GM18505 (cell line): ENCODE results near the gene GGT7.

Experiments
- ATAC-seq: cut with Tn5 transposase; IDR thresholded peaks from one replicate; pipeline ENCODE4 v1.9.1; 2021; ENCODE audit not compliant: unreplicated experiment
- POLR2A ChIP-seq: IDR thresholded peaks from 4 replicates; pipeline ENCODE4 v1.6.1; 2011; ENCODE audit warnings: borderline replicate concordance; ENCODE audit not compliant: insufficient read depth, insufficient read length; ENCODE audit errors: extremely low read depth

Gene GGT7

GRCh38 chr20:34843421-34843820 lies 29.2 kb downstream of the GGT7 start:
- TF ChIP-seq POLR2A, result no peak

GRCh38 chr20:34842143-34842542 lies 30.5 kb downstream of the GGT7 start:
- no peak for ATAC-seq
- no peak for TF ChIP-seq POLR2A

More at GRCh38 chr20:34843421-34843820, 29.2 kb downstream of the GGT7 start:
- ATAC-seq, result no peak

GRCh38 chr20:34834459-34834893 lies 38.2 kb downstream of the GGT7 start:
- no peak for TF ChIP-seq POLR2A
- ATAC-seq, result no peak

DNA sequence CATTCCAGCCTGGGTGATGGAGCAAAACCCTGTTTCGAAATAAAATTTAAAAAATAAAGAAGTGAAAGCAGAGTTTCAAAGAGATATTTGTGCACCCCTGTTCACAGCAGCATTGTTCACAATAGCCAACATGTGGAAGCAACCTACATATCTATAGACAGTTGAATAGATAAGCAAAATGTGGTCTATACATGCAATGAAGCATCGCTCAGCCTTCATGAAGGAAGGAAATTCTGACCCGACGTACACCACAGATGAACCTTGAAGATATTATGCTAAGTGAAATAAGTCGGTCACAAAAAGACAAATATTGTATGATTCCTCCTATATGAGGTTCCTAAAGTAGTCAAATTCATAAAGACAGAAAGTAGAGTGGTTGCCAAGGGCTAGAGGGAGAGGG lies 40.7 kb downstream of the GGT7 start:
- no peak for ATAC-seq

GRCh38 chr20:34829191-34829590 lies 43.5 kb downstream of the GGT7 start:
- TF ChIP-seq POLR2A, result no peak
- no peak for ATAC-seq

More for the DNA sequence above, 40.7 kb downstream of the GGT7 start:
- TF ChIP-seq POLR2A, result no peak

DNA sequence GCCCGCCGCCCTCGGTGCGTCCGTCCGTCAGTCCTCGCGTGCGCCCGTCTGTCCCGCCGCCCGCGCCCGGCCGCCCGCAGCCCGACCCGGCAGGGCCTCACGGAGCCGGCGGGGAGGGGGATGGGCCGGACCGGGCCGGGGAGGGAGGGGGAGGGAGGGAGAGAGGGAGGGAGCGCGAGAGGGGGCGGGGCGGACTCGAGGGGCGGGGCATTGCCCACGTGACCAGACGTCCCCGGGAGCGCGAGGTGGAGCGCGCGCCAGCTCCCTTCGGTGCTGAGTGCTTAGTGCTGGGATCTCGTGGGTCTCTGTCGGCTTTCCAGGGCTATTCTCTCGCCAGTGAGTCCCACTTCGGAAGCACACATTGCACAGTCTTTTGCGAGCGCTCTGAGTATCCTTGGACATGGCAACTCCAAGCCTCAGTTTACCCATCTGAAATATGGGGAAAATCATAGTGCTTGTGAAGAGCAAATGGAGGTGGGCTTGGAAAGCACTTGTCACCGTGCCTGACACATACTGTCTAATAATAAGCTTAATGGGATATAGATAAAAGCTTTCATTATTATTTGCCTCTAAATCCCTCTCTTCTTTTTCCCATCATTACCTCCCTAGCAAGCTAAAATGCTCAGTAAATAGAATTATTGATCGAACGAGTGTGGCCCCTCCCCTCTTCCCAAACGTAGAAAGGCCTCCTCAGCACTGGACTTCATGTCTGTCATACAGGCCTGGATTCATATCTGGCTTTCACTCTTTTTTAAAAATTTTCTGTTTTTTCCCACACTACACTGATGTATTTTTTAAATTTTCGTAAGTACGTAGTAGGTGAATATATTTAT lies 46.9 kb downstream of the GGT7 start, which contains the start of gene NCOA6:
Gene NCOA6 (minus strand): TSS at position 122 of the 833 bp plus-strand sequence. CDS start 43,296 bp downstream, outside the sequence.
- peak; percentile 35 for TF ChIP-seq POLR2A
- ATAC-seq, result peak; percentile 60

GRCh38 chr20:34824806-34825529 lies 47.7 kb downstream of the GGT7 start:
- no peak for TF ChIP-seq POLR2A
- ATAC-seq, result peak; percentile 78

DNA sequence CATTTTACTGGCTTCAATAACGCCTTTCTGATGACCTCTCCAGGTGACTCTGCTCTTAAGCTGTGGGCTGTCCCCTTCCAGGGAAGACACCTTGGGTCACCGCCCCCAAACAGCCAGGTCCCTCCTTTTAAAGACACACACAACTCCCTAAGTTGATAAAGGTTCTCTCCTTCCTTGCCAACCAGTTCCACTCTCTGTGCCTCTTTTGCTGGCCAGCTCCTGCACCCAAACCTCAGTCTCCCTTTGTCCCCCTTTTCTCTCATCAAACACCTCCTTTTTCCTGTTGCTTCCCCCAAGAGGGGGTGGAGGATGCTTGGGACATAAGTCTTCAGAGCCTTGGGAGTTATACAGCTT lies 48.2 kb downstream of the GGT7 start:
- ATAC-seq, result no peak
- peak; percentile 19 for TF ChIP-seq POLR2A

DNA sequence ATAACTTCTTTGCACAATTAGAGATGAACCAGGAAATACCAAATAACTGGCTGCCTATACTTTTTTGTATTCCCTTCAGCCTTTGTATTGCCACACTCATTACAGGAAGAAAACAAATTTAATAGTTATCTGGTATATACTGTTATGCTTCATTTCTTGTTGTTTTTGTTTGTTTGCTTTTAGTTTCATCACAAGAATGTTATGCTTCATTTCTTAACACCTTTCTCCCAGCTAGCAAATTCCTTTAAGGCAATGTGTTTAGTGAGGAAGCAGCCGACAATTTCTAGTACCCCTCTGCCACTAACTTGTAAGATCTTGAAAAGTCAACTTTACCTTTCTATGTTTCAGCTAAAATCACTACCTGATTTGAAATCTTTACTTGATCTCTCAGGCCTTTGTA lies 48.6 kb downstream of the GGT7 start:
- TF ChIP-seq POLR2A, result no peak

DNA sequence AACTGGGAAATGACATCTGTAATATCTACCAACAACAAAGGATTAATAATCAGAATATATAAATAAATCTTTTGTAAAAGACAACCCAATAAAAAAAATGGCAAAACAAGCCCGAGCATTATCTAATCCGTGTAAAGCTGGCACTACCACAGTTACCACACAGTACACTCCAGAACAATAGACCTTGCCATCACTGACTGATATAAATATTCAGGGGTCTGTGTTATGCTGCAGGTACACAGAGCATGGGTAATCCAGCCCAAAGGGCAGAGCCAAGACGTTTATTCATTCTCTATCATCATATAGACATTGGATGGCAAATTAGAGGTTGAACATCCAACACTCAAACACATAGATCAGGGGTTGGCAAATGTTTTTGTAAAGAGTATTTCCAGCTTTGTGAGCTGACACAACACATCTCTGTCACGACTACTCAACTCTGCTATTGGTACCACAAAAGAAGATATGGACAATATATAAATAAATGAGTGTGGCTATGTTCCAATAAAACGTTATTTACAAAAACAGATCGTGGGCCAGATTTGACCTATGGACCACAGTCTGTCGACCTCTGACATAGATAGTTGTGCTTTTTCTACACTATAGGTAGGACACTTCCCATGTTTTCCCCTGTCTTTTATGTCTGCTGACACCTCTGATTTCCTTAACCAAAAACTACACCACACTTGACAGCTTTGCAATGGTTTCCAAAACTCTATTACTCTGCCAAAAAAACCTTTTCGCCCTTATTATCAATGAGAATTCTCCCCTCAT lies 51.7 kb downstream of the GGT7 start:
- no peak for TF ChIP-seq POLR2A
- no peak for ATAC-seq

More for the DNA sequence above, 48.6 kb downstream of the GGT7 start:
- no peak for ATAC-seq

DNA sequence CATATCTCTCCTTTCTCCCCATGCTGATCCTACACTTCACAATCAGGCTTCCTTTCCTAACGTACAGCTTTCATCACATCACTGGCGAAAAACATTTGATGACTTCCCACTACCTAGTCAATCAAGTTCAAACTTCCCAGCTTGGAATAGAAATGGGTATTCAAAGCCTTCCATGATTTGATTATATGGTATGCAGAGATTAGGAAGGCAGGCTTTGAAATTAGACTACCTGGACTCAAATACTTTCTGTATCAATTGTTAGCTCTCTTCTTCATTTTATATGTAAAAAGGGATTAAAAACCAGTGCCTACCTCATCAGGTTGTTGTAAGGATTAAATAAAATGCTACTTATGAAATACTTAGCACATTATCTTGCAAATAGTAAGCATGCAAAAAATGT lies 54.9 kb downstream of the GGT7 start:
- TF ChIP-seq POLR2A, result no peak
- no peak for ATAC-seq

- no peak for TF ChIP-seq POLR2A
- no peak for ATAC-seq
These were observed 55.6 kb downstream of the GGT7 start for GRCh38 chr20:34817072-34817471.

DNA sequence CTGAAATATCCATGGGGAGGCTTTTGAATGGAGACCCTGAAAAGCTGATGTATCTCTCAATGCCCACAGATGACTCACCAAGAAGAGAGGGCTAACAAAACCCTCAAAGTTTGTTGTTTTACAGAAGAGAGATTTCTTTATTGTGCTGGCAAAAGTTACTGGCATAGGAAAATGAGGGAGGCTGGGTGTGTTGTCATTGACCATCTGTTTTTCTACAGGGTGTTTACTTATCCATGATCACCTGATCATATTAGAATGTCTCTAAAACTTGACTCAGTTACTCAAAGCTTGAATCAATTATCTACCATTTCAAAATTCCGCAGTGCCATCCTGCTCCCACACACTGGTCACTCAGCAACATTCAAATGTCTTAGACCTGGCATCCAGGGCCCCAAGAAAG lies 57.0 kb downstream of the GGT7 start:
- no peak for ATAC-seq
- TF ChIP-seq POLR2A, result no peak
